K562 (cell line): ENCODE data around the gene TEDC1.

ENCODE experiments used
- CTCF ChIP-seq, 3 experiments: IDR thresholded peaks in 2 of 3; conservative IDR thresholded peaks in 1 of 3; 2 replicates each; pipeline ENCODE4 v1.5.1; 2011 to 2012; ENCODE audit warnings: low read length in 3 of 3, mild to moderate bottlenecking in 3 of 3, control low read depth in 2 of 3, improper control_type of control experiment in 1 of 3, inconsistent platforms in 1 of 3, low read depth in 1 of 3, mixed read lengths in 1 of 3, moderate library complexity in 1 of 3; ENCODE audit not compliant: insufficient read depth in 2 of 3
- MAFK ChIP-seq: IDR thresholded peaks from 2 replicates; pipeline ENCODE4 v1.6.1; 2011; ENCODE audit warnings: low read length, improper control_type of control experiment
- OTX1 ChIP-seq: fragments of 450-650 bp; formaldehyde crosslinking; IDR thresholded peaks from 2 replicates; pipeline ENCODE4 v1.4.0; 2022; ENCODE audit warnings: mild to moderate bottlenecking
- PCBP2 ChIP-seq: fragments of 200-400 bp; formaldehyde crosslinking; IDR thresholded peaks from 2 replicates; pipeline ENCODE4 v1.6.1; 2018; ENCODE audit warnings: low read length, low read depth, mild to moderate bottlenecking, moderate library complexity; ENCODE audit not compliant: poor library complexity, severe bottlenecking
- RFX1 ChIP-seq: fragments of 450-650 bp; IDR thresholded peaks from 2 replicates; pipeline ENCODE4 v1.6.1; 2016; ENCODE audit warnings: mild to moderate bottlenecking, moderate library complexity
- SNAPC5 ChIP-seq: fragments of 250-450 bp; sonication (Bioruptor Pico); IDR thresholded peaks from 2 replicates; pipeline ENCODE4 v1.8.0; 2021; ENCODE audit warnings: moderate library complexity, mild to moderate bottlenecking, inconsistent platforms
- SRSF1 ChIP-seq: fragments of 200-400 bp; formaldehyde crosslinking; IDR thresholded peaks from 2 replicates; pipeline ENCODE4 v1.6.1; 2017; ENCODE audit warnings: mild to moderate bottlenecking, low read depth, low read length, moderate library complexity
- ZFP91 ChIP-seq: sonication (generic); formaldehyde crosslinking; IDR thresholded peaks from 2 replicates; pipeline ENCODE4 v1.8.0; 2022; ENCODE audit warnings: mild to moderate bottlenecking, missing genetic modification reagents
- ZKSCAN1 ChIP-seq: fragments of 150-350 bp; IDR thresholded peaks from 2 replicates; pipeline ENCODE4 v1.6.1; 2016; ENCODE audit warnings: low read depth, low read length
- TF ChIP-seq, protein P1 (sequence below): fragments of 250-450 bp; sonication (Bioruptor Pico); IDR thresholded peaks from 2 replicates; pipeline ENCODE4 v1.9.0; 2021; ENCODE audit warnings: mild to moderate bottlenecking
- TF ChIP-seq, protein P2 (sequence below): fragments of 150-350 bp; IDR thresholded peaks from 2 replicates; pipeline ENCODE4 v1.6.1; 2014; ENCODE audit warnings: low read depth, mild to moderate bottlenecking, low read length, borderline replicate concordance
- TF ChIP-seq, protein P3 (sequence below): fragments of 250-450 bp; sonication (Bioruptor Pico); IDR thresholded peaks from 2 replicates; pipeline ENCODE4 v1.4.0; 2020; ENCODE audit warnings: mild to moderate bottlenecking, moderate library complexity

DNA sequence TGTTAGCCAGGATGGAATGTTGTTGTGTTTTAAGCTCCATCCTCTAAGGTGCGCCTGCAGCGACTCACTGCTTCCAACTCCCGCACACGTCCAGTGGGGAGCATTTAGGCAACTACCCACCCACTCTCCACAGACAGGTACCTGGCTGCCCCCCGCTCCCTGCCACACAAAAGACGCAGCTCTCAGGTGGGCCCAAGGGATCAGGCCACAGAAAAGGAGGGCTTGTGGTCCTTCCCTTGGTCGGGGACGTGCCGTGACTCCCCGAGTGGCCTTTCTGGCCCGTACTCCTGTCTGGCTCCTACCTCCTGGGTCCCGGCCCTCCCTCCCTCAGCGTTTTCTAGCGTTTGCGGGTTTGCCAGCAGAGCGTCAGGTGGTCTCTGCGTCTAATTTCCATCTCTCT, 16.2 kb downstream of the TEDC1 start:
- TF ChIP-seq, protein P1, sequence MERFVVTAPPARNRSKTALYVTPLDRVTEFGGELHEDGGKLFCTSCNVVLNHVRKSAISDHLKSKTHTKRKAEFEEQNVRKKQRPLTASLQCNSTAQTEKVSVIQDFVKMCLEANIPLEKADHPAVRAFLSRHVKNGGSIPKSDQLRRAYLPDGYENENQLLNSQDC (CRISPR knock-in tag): no peak
- TF ChIP-seq, protein P2, sequence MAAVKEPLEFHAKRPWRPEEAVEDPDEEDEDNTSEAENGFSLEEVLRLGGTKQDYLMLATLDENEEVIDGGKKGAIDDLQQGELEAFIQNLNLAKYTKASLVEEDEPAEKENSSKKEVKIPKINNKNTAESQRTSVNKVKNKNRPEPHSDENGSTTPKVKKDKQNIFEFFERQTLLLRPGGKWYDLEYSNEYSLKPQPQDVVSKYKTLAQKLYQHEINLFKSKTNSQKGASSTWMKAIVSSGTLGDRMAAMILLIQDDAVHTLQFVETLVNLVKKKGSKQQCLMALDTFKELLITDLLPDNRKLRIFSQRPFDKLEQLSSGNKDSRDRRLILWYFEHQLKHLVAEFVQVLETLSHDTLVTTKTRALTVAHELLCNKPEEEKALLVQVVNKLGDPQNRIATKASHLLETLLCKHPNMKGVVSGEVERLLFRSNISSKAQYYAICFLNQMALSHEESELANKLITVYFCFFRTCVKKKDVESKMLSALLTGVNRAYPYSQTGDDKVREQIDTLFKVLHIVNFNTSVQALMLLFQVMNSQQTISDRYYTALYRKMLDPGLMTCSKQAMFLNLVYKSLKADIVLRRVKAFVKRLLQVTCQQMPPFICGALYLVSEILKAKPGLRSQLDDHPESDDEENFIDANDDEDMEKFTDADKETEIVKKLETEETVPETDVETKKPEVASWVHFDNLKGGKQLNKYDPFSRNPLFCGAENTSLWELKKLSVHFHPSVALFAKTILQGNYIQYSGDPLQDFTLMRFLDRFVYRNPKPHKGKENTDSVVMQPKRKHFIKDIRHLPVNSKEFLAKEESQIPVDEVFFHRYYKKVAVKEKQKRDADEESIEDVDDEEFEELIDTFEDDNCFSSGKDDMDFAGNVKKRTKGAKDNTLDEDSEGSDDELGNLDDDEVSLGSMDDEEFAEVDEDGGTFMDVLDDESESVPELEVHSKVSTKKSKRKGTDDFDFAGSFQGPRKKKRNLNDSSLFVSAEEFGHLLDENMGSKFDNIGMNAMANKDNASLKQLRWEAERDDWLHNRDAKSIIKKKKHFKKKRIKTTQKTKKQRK: no peak
- TF ChIP-seq, protein P3, sequence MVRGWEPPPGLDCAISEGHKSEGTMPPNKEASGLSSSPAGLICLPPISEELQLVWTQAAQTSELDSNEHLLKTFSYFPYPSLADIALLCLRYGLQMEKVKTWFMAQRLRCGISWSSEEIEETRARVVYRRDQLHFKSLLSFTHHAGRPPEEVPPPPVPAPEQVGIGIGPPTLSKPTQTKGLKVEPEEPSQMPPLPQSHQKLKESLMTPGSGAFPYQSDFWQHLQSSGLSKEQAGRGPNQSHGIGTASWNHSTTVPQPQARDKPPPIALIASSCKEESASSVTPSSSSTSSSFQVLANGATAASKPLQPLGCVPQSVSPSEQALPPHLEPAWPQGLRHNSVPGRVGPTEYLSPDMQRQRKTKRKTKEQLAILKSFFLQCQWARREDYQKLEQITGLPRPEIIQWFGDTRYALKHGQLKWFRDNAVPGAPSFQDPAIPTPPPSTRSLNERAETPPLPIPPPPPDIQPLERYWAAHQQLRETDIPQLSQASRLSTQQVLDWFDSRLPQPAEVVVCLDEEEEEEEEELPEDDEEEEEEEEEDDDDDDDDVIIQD (CRISPR knock-in tag): no peak
- TF ChIP-seq RFX1: no peak
- TF ChIP-seq SNAPC5: no peak
- TF ChIP-seq CTCF (IDR thresholded peaks at IDR 0.05 in 2 of 3, conservative IDR thresholded peaks at IDR 0.05 in 1 of 3; ENCODE audit: insufficient read depth in 2 of 3, low read depth in 1 of 3, low read length in 3 of 3): no peak
- TF ChIP-seq MAFK: no peak
- TF ChIP-seq PCBP2: no peak
- TF ChIP-seq ZKSCAN1: no peak
- TF ChIP-seq SRSF1: no peak
- TF ChIP-seq OTX1: no peak
- TF ChIP-seq ZFP91 (CRISPR knock-in tag): no peak
